ENCODE results near the gene GANAB.

Gene GANAB

GRCh38 chr11:62671608-62672389 lies 25.4 kb upstream of the GANAB start, which contains the start of the genes LBHD1 and UQCC3:
LBHD1 (minus strand) TSS chr11:62672267; CDS start chr11:62670031, 2,236 bp downstream.
UQCC3 (plus strand) TSS chr11:62671673; CDS start chr11:62671746, 73 bp downstream.
- peak; percentile 86 for DNase-seq (ENCODE audit: low spot score)

GRCh38 chr11:62671236-62671607 lies 24.8 kb upstream of the GANAB start:
- no peak for TF ChIP-seq CTCF (IDR thresholded peaks at IDR 0.05; ENCODE audit: extremely low read depth, missing control alignments)
- no peak for DNase-seq (ENCODE audit: low spot score)

More at GRCh38 chr11:62671608-62672389, 25.4 kb upstream of the GANAB start, which contains the start of the genes LBHD1 and UQCC3:
- TF ChIP-seq CTCF (IDR thresholded peaks at IDR 0.05; ENCODE audit: extremely low read depth, missing control alignments) = no peak

GRCh38 chr11:62669420-62670161 lies 23.2 kb upstream of the GANAB start:
- DNase-seq (ENCODE audit: low spot score) = no peak
- no peak for TF ChIP-seq CTCF (IDR thresholded peaks at IDR 0.05; ENCODE audit: extremely low read depth, missing control alignments)

GRCh38 chr11:62667460-62667859 lies 21.0 kb upstream of the GANAB start:
- no peak for DNase-seq (ENCODE audit: low spot score)
- no peak for TF ChIP-seq CTCF (IDR thresholded peaks at IDR 0.05; ENCODE audit: extremely low read depth, missing control alignments)

GRCh38 chr11:62666259-62666926 lies 20.0 kb upstream of the GANAB start:
- peak; percentile 13 for DNase-seq (ENCODE audit: low spot score)
- no peak for TF ChIP-seq CTCF (IDR thresholded peaks at IDR 0.05; ENCODE audit: extremely low read depth, missing control alignments)

- TF ChIP-seq CTCF (IDR thresholded peaks at IDR 0.05; ENCODE audit: extremely low read depth, missing control alignments) = no peak
- DNase-seq (ENCODE audit: low spot score) = peak; percentile 41
Measured at GRCh38 chr11:62665599-62666258, 19.3 kb upstream of the GANAB start.
